Measurements from ENCODE around the gene B9D2. TPM values are rescaled to one million over a fixed set of nuclear protein-coding genes. Genes with fewer than 3 reads are reported as not detected.

The B9D2 gene
- total RNA-seq, 1 donor from 2014 or later: 14.2 TPM

GRCh38 chr19:41354343-41354953, 9.5 kb downstream of the B9D2 start:
- H3K36me3 Mint-ChIP-seq (ENCODE audit: low read depth): peaks cover 15% of the 10 kb centered on the region
- CTCF ChIA-PET: interaction anchor here (1.0 to 5.4 kb wide), 5 partner anchors 10 to 94 kb away, joined by 3 to 38 read pairs (median 3); partner anchors contain the start of gene B9D2
- POLR2A ChIA-PET: interaction anchor here (2.6 to 6.9 kb wide), 3 partner anchors 9 to 91 kb away, joined by 19 to 119 read pairs (median 43); partner anchors contain the start of genes B9D2 and HNRNPUL1

GRCh38 chr19:41353466-41354342, 10.2 kb downstream of the B9D2 start, which contains the start of gene TGFB1:
TSS of gene TGFB1 (minus strand) at chr19:41353922. CDS start at chr19:41353044, 878 bp downstream.
- H3K27ac Mint-ChIP-seq: peak within 1 kb of the TSS; percentile 96
- peak; percentile 70 for ATAC-seq (ENCODE audit: low read depth)
- DNase-seq: peak; percentile 92
- intact Hi-C loops (cut with micrococcal nuclease): loop anchor here (1.0 to 5.0 kb wide), 8 partner anchors 10 to 911 kb away; partner anchors contain the start of genes BCKDHA, COQ8B, DMAC2 and EXOSC5
- peaks cover 20% of the 10 kb centered on the region for H3K36me3 Mint-ChIP-seq (ENCODE audit: low read depth)
- peaks cover 44% of the 10 kb centered on the region for H3K4me1 Mint-ChIP-seq
- TF ChIP-seq CTCF (IDR thresholded peaks at IDR 0.05): peak; percentile 66
- ChIA-PET POLR2A (interaction anchor here (0.7 to 6.9 kb wide), 10 partner anchors 11 to 604 kb away, joined by 3 to 119 read pairs (median 22); partner anchors contain the start of genes ACTMAP, B9D2, CCDC97 and DMAC2), CTCF (interaction anchor here (1.4 to 5.4 kb wide), 6 partner anchors 11 to 149 kb away, joined by 3 to 38 read pairs (median 5); partner anchors contain the start of gene B9D2)
- peak within 1 kb of the TSS; percentile 100 for H3K4me3 Mint-ChIP-seq
- H3K9me3 Mint-ChIP-seq: no peaks in the 10 kb centered on the region
- H3K27me3 Mint-ChIP-seq: no peaks in the 10 kb centered on the region

More at GRCh38 chr19:41354343-41354953, 9.5 kb downstream of the B9D2 start:
- DNase-seq: no peak
- no peak for TF ChIP-seq CTCF (IDR thresholded peaks at IDR 0.05)
- intact Hi-C loops (cut with micrococcal nuclease): loop anchor here (1.0 to 5.0 kb wide), 5 partner anchors 9 to 912 kb away; partner anchors contain the start of genes COQ8B, DMAC2, ITPKC and SERTAD3
- ATAC-seq (ENCODE audit: low read depth): no peak
- peak overlapping the region; percentile 88 for H3K27ac Mint-ChIP-seq
- H3K27me3 Mint-ChIP-seq: no peaks in the 10 kb centered on the region
- peak overlapping the region; percentile 74 for H3K4me3 Mint-ChIP-seq
- peaks cover 36% of the 10 kb centered on the region for H3K4me1 Mint-ChIP-seq
- no peaks in the 10 kb centered on the region for H3K9me3 Mint-ChIP-seq

GRCh38 chr19:41352609-41353465, 11.1 kb downstream of the B9D2 start:
- DNase-seq (peak; percentile 83), ATAC-seq (ENCODE audit: low read depth) (peak; percentile 21)
- H3K4me3 Mint-ChIP-seq: peak overlapping the region; percentile 100
- no peak for TF ChIP-seq CTCF (IDR thresholded peaks at IDR 0.05)
- ChIA-PET CTCF (interaction anchor here (1.0 to 5.4 kb wide), 10 partner anchors 11 to 218 kb away, joined by 3 to 38 read pairs (median 5); partner anchors contain the start of genes B9D2 and CCDC97), POLR2A (interaction anchor here (0.7 to 6.9 kb wide), 18 partner anchors 9 to 1034 kb away, joined by 3 to 119 read pairs (median 8); partner anchors contain the start of genes ACTMAP, B9D2, CCDC97 and DMAC2)
- H3K27me3 Mint-ChIP-seq: no peaks in the 10 kb centered on the region
- H3K27ac Mint-ChIP-seq: peak overlapping the region; percentile 96
- peaks cover 48% of the 10 kb centered on the region for H3K4me1 Mint-ChIP-seq
- intact Hi-C loops (cut with micrococcal nuclease): loop anchor here (1.0 to 5.0 kb wide), 8 partner anchors 43 to 911 kb away; partner anchors contain the start of genes BCKDHA, CCDC97, COQ8B and DMAC2
- no peaks in the 10 kb centered on the region for H3K9me3 Mint-ChIP-seq
- H3K36me3 Mint-ChIP-seq (ENCODE audit: low read depth): peaks cover 22% of the 10 kb centered on the region

- intact Hi-C loops (cut with micrococcal nuclease): loop anchor here (1.0 to 5.0 kb wide), 5 partner anchors 42 to 910 kb away; partner anchors contain the start of genes CCDC97, COQ8B, DMAC2 and ITPKC
- no peak for DNase-seq
- peaks cover 25% of the 10 kb centered on the region for H3K36me3 Mint-ChIP-seq (ENCODE audit: low read depth)
- no peaks in the 10 kb centered on the region for H3K27me3 Mint-ChIP-seq
- no peak for TF ChIP-seq CTCF (IDR thresholded peaks at IDR 0.05)
- H3K9me3 Mint-ChIP-seq: no peaks in the 10 kb centered on the region
- H3K4me3 Mint-ChIP-seq: peak overlapping the region; percentile 100
- H3K27ac Mint-ChIP-seq: peak overlapping the region; percentile 96
- ATAC-seq (ENCODE audit: low read depth): no peak
- CTCF ChIA-PET: interaction anchor here (1.0 to 5.4 kb wide), 11 partner anchors 12 to 218 kb away, joined by 3 to 38 read pairs (median 5); partner anchors contain the start of genes B9D2 and CCDC97
- peaks cover 46% of the 10 kb centered on the region for H3K4me1 Mint-ChIP-seq
- POLR2A ChIA-PET: interaction anchor here (0.7 to 6.9 kb wide), 20 partner anchors 8 to 1035 kb away, joined by 3 to 119 read pairs (median 8); partner anchors contain the start of genes ACTMAP, B9D2, CCDC97 and DMAC2
Observed at GRCh38 chr19:41352279-41352608, 11.7 kb downstream of the B9D2 start.

Measured in activated B cell treated with CpG ODN at 0.5 μM for 24 hours (primary cell).